ENCODE data around the gene FCMR. TPM values are rescaled to one million over a fixed set of nuclear protein-coding genes. Genes with fewer than 3 reads are reported as not detected.

FCMR gene
- total and polyA plus RNA-seq, 8 donors: 1.4 to 6.7 (median 2.6) TPM

- no peaks in the 10 kb centered on the region for H3K9me3 ChIP-seq
- H3K36me3 ChIP-seq: no peaks in the 10 kb centered on the region
- H3K4me1 ChIP-seq: peaks cover 2 to 6% of the 10 kb centered on the region in 2 donors
- no peak for TF ChIP-seq CTCF (IDR thresholded peaks at IDR 0.05)
- no peaks in the 10 kb centered on the region for H3K27me3 ChIP-seq
- no peak for DNase-seq
- intact Hi-C loops (cut with DNase I): no loop called here
- ATAC-seq: no peak
- H3K4me3 ChIP-seq: no peak overlapping the region
- peak overlapping the region in 1 of 2 donors; percentile 7 for H3K27ac ChIP-seq
These were observed 25.5 kb downstream of the FCMR start for GRCh38 chr1:206896261-206896660.

GRCh38 chr1:206895837-206896242 lies 25.9 kb downstream of the FCMR start:
- Histone ChIP-seq H3K4me1 (peaks cover 6% of the 10 kb centered on the region in 2 donors), H3K27ac (peak overlapping the region in 1 of 2 donors; percentile 7), H3K27me3 (no peaks in the 10 kb centered on the region), H3K9me3 (no peaks in the 10 kb centered on the region), H3K4me3 (no peak overlapping the region), H3K36me3 (no peaks in the 10 kb centered on the region)
- peak; percentile 73 for ATAC-seq
- DNase-seq: peak in 1 of 4 donors; percentile 49
- TF ChIP-seq CTCF (IDR thresholded peaks at IDR 0.05): no peak
- intact Hi-C loops (cut with DNase I): no loop called here

- no peak for ATAC-seq
- no peak for DNase-seq
- Histone ChIP-seq H3K27ac (peak overlapping the region in 1 of 2 donors; percentile 7), H3K4me1 (peaks cover 9 to 11% of the 10 kb centered on the region in 2 donors), H3K4me3 (no peak overlapping the region), H3K36me3 (no peaks in the 10 kb centered on the region), H3K27me3 (no peaks in the 10 kb centered on the region), H3K9me3 (no peaks in the 10 kb centered on the region)
- no peak for TF ChIP-seq CTCF (IDR thresholded peaks at IDR 0.05)
- intact Hi-C loops (cut with DNase I): no loop called here
These were observed 26.4 kb downstream of the FCMR start for GRCh38 chr1:206895325-206895724.

GRCh38 chr1:206893380-206893779 lies 28.4 kb downstream of the FCMR start:
- Histone ChIP-seq H3K9me3 (no peaks in the 10 kb centered on the region), H3K27me3 (no peaks in the 10 kb centered on the region), H3K36me3 (no peaks in the 10 kb centered on the region), H3K4me3 (no peak overlapping the region), H3K27ac (no peak overlapping the region), H3K4me1 (peaks cover 10 to 15% of the 10 kb centered on the region in 2 donors)
- TF ChIP-seq CTCF (IDR thresholded peaks at IDR 0.05): no peak
- DNase-seq (no peak), ATAC-seq (no peak)
- intact Hi-C loops (cut with DNase I): no loop called here

GRCh38 chr1:206892351-206892984 lies 29.3 kb downstream of the FCMR start:
- no peak overlapping the region for H3K4me3 ChIP-seq
- H3K9me3 ChIP-seq: no peaks in the 10 kb centered on the region
- no peaks in the 10 kb centered on the region for H3K36me3 ChIP-seq
- no peak overlapping the region for H3K27ac ChIP-seq
- peaks cover 10 to 15% of the 10 kb centered on the region in 2 donors for H3K4me1 ChIP-seq
- H3K27me3 ChIP-seq: no peaks in the 10 kb centered on the region
- ATAC-seq (no peak), DNase-seq (no peak)
- no peak for TF ChIP-seq CTCF (IDR thresholded peaks at IDR 0.05)
- intact Hi-C loops (cut with DNase I): no loop called here

All from left lung (tissue), 10 donors.